ENCODE data around the gene TLE2.
"Not testable (repeated sequence)": the region's sequence is repeated elsewhere in the genome, so short reads cannot be mapped to it uniquely, and the experiment has no call there.

TLE2 gene

GRCh38 chr19:3055741-3056416 is 26.8 kb upstream of the TLE2 start:
- H3K4me3 ChIP-seq (ENCODE audit: low read length): no peak overlapping the region
- H3K36me3 ChIP-seq (ENCODE audit: control insufficient read depth, insufficient read depth, low read length): peaks cover 6% of the 10 kb centered on the region; the same call in 1 of the 2 replicates
- no peaks in the 10 kb centered on the region for H3K27me3 ChIP-seq (ENCODE audit: control insufficient read depth, insufficient read depth, low read length)
- peaks cover 4% of the 10 kb centered on the region; the same call in 1 of the 2 replicates for H3K4me1 ChIP-seq (ENCODE audit: control insufficient read depth, insufficient read depth, low read length)
- DNase-seq (ENCODE audit: low read depth, low spot score): no peak
- no CpG with 5 or more reads among the region's 31 CpGs for WGBS (ENCODE audit: insufficient coverage, insufficient read length)
- H3K27ac ChIP-seq (ENCODE audit: low read length): no peak overlapping the region
- H3K9me3 ChIP-seq (ENCODE audit: control insufficient read depth, insufficient read depth, low read length): no peaks in the 10 kb centered on the region

- H3K27me3 ChIP-seq (ENCODE audit: control insufficient read depth, insufficient read depth, low read length): no peaks in the 10 kb centered on the region
- no CpG with 5 or more reads among the region's 20 CpGs for WGBS (ENCODE audit: insufficient coverage, insufficient read length)
- no peaks in the 10 kb centered on the region for H3K9me3 ChIP-seq (ENCODE audit: control insufficient read depth, insufficient read depth, low read length)
- H3K4me3 ChIP-seq (ENCODE audit: low read length): no peak overlapping the region
- no peak overlapping the region for H3K27ac ChIP-seq (ENCODE audit: low read length)
- H3K4me1 ChIP-seq (ENCODE audit: control insufficient read depth, insufficient read depth, low read length): peaks cover 4% of the 10 kb centered on the region; the same call in 1 of the 2 replicates
- no peak for DNase-seq (ENCODE audit: low read depth, low spot score)
- H3K36me3 ChIP-seq (ENCODE audit: control insufficient read depth, insufficient read depth, low read length): peaks cover 6% of the 10 kb centered on the region; the same call in 1 of the 2 replicates
Observed at GRCh38 chr19:3054972-3055740, 26.1 kb upstream of the TLE2 start.

- H3K4me1 ChIP-seq (ENCODE audit: control insufficient read depth, insufficient read depth, low read length): peaks cover 4% of the 10 kb centered on the region; the same call in 1 of the 2 replicates
- no peaks in the 10 kb centered on the region for H3K9me3 ChIP-seq (ENCODE audit: control insufficient read depth, insufficient read depth, low read length)
- H3K36me3 ChIP-seq (ENCODE audit: control insufficient read depth, insufficient read depth, low read length): peaks cover 4% of the 10 kb centered on the region; the same call in 1 of the 2 replicates
- no peak overlapping the region for H3K27ac ChIP-seq (ENCODE audit: low read length)
- no peak overlapping the region for H3K4me3 ChIP-seq (ENCODE audit: low read length)
- no peak for DNase-seq (ENCODE audit: low read depth, low spot score)
- WGBS (ENCODE audit: insufficient coverage, insufficient read length): no CpG with 5 or more reads among the region's 4 CpGs
- H3K27me3 ChIP-seq (ENCODE audit: control insufficient read depth, insufficient read depth, low read length): no peaks in the 10 kb centered on the region
Observed at GRCh38 chr19:3054265-3054971, 25.3 kb upstream of the TLE2 start.

- H3K9me3 ChIP-seq (ENCODE audit: control insufficient read depth, insufficient read depth, low read length): no peaks in the 10 kb centered on the region
- no peaks in the 10 kb centered on the region for H3K27me3 ChIP-seq (ENCODE audit: control insufficient read depth, insufficient read depth, low read length)
- H3K36me3 ChIP-seq (ENCODE audit: control insufficient read depth, insufficient read depth, low read length): peaks cover 4% of the 10 kb centered on the region; the same call in 1 of the 2 replicates
- peaks cover 4% of the 10 kb centered on the region; the same call in 1 of the 2 replicates for H3K4me1 ChIP-seq (ENCODE audit: control insufficient read depth, insufficient read depth, low read length)
- H3K27ac ChIP-seq (ENCODE audit: low read length): no peak overlapping the region
- no peak overlapping the region for H3K4me3 ChIP-seq (ENCODE audit: low read length)
- no peak for DNase-seq (ENCODE audit: low read depth, low spot score)
- no CpG with 5 or more reads among the region's 21 CpGs for WGBS (ENCODE audit: insufficient coverage, insufficient read length)
Observed at GRCh38 chr19:3053780-3054179, 24.7 kb upstream of the TLE2 start.

- DNase-seq (ENCODE audit: low read depth, low spot score): no peak
- Histone ChIP-seq H3K4me3 (ENCODE audit: low read length) (no peak overlapping the region), H3K27me3 (ENCODE audit: control insufficient read depth, insufficient read depth, low read length) (no peaks in the 10 kb centered on the region), H3K9me3 (ENCODE audit: control insufficient read depth, insufficient read depth, low read length) (no peaks in the 10 kb centered on the region), H3K36me3 (ENCODE audit: control insufficient read depth, insufficient read depth, low read length) (peaks cover 4% of the 10 kb centered on the region; the same call in 1 of the 2 replicates), H3K4me1 (ENCODE audit: control insufficient read depth, insufficient read depth, low read length) (peaks cover 4% of the 10 kb centered on the region; the same call in 1 of the 2 replicates), H3K27ac (ENCODE audit: low read length) (no peak overlapping the region)
- no CpG with 5 or more reads among the region's 15 CpGs for WGBS (ENCODE audit: insufficient coverage, insufficient read length)
Observed at GRCh38 chr19:3053218-3053621, 24.1 kb upstream of the TLE2 start.

- H3K36me3 ChIP-seq (ENCODE audit: control insufficient read depth, insufficient read depth, low read length); DNase-seq (ENCODE audit: low read depth, low spot score); H3K4me3 ChIP-seq (ENCODE audit: low read length); H3K27me3 ChIP-seq (ENCODE audit: control insufficient read depth, insufficient read depth, low read length); H3K27ac ChIP-seq (ENCODE audit: low read length); H3K4me1 ChIP-seq (ENCODE audit: control insufficient read depth, insufficient read depth, low read length); H3K9me3 ChIP-seq (ENCODE audit: control insufficient read depth, insufficient read depth, low read length): not testable (repeated sequence)
- WGBS (ENCODE audit: insufficient coverage, insufficient read length): no CpG with 5 or more reads among the region's 7 CpGs
Observed at GRCh38 chr19:3050016-3050415, 20.9 kb upstream of the TLE2 start.

GRCh38 chr19:3049089-3049488 is 20.0 kb upstream of the TLE2 start:
- no peaks in the 10 kb centered on the region for H3K27me3 ChIP-seq (ENCODE audit: control insufficient read depth, insufficient read depth, low read length)
- WGBS (ENCODE audit: insufficient coverage, insufficient read length): no CpG with 5 or more reads among the region's 3 CpGs
- no peaks in the 10 kb centered on the region for H3K9me3 ChIP-seq (ENCODE audit: control insufficient read depth, insufficient read depth, low read length)
- H3K4me1 ChIP-seq (ENCODE audit: control insufficient read depth, insufficient read depth, low read length): peaks cover 4% of the 10 kb centered on the region; the same call in 1 of the 2 replicates
- H3K36me3 ChIP-seq (ENCODE audit: control insufficient read depth, insufficient read depth, low read length): no peaks in the 10 kb centered on the region
- no peak for DNase-seq (ENCODE audit: low read depth, low spot score)
- no peak overlapping the region for H3K27ac ChIP-seq (ENCODE audit: low read length)
- H3K4me3 ChIP-seq (ENCODE audit: low read length): no peak overlapping the region

GRCh38 chr19:3048190-3048533 is 19.1 kb upstream of the TLE2 start:
- no peak for DNase-seq (ENCODE audit: low read depth, low spot score)
- Histone ChIP-seq H3K27ac (ENCODE audit: low read length) (no peak overlapping the region), H3K9me3 (ENCODE audit: control insufficient read depth, insufficient read depth, low read length) (no peaks in the 10 kb centered on the region), H3K4me1 (ENCODE audit: control insufficient read depth, insufficient read depth, low read length) (0 out of 2 replicates have a peak, but pooled peaks cover 2% of the 10 kb centered on the region), H3K36me3 (ENCODE audit: control insufficient read depth, insufficient read depth, low read length) (no peaks in the 10 kb centered on the region), H3K27me3 (ENCODE audit: control insufficient read depth, insufficient read depth, low read length) (no peaks in the 10 kb centered on the region), H3K4me3 (ENCODE audit: low read length) (no peak overlapping the region)
- WGBS (ENCODE audit: insufficient coverage, insufficient read length): no CpG with 5 or more reads among the region's 5 CpGs

GRCh38 chr19:3047496-3048189 is 18.6 kb upstream of the TLE2 start:
- no CpG with 5 or more reads among the region's 28 CpGs for WGBS (ENCODE audit: insufficient coverage, insufficient read length)
- DNase-seq (ENCODE audit: low read depth, low spot score): no peak
- H3K27ac ChIP-seq (ENCODE audit: low read length): no peak overlapping the region
- H3K4me1 ChIP-seq (ENCODE audit: control insufficient read depth, insufficient read depth, low read length): 0 out of 2 replicates have a peak, but pooled peaks cover 2% of the 10 kb centered on the region
- no peaks in the 10 kb centered on the region for H3K9me3 ChIP-seq (ENCODE audit: control insufficient read depth, insufficient read depth, low read length)
- H3K4me3 ChIP-seq (ENCODE audit: low read length): peak overlapping the region; percentile 38; the same call in 1 of the 2 replicates
- H3K27me3 ChIP-seq (ENCODE audit: control insufficient read depth, insufficient read depth, low read length): no peaks in the 10 kb centered on the region
- no peaks in the 10 kb centered on the region for H3K36me3 ChIP-seq (ENCODE audit: control insufficient read depth, insufficient read depth, low read length)

Data from iPS DF 6.9 (cell line).